Lower leg skin (tissue), 4 donors: ENCODE results near the gene CHST8. TPM values are rescaled to one million over a fixed set of nuclear protein-coding genes. Genes with fewer than 3 reads are reported as not detected.

Source experiments
- DNase-seq, 2 donors: peaks; one replicate each; pipeline ENCODE4 v3.0.0-alpha.2; 2019; ENCODE audit warnings: low spot score in 2 of 2
- H3K4me3 ChIP-seq: fragments of 200-600 bp; sonication (generic); 2 replicates; pipeline ENCODE4 v1.5.1; 2017; ENCODE audit warnings: mild to moderate bottlenecking, low read depth; ENCODE audit not compliant: poor library complexity, severe bottlenecking
- CTCF ChIP-seq, 3 donors: fragments of 450-650 bp; IDR thresholded peaks; one replicate each; pipeline ENCODE4 v1.5.1; 2016; ENCODE audit warnings: antibody characterized with exemption in 3 of 3, mild to moderate bottlenecking in 3 of 3, moderate library complexity in 2 of 3
- POLR2A ChIP-seq, 2 donors: fragments of 450-650 bp; IDR thresholded peaks; one replicate each; pipeline ENCODE4 v1.6.1; 2016 to 2017; ENCODE audit warnings: antibody characterized with exemption in 2 of 2, mild to moderate bottlenecking in 1 of 2, moderate library complexity in 1 of 2
- WGBS, 2 donors: methylation state at CpG; one replicate each; pipeline ENCODE4 v1.1.5; 2018; 5-methylcytosine and 5-hydroxymethylcytosine counted together
- intact Hi-C: fragments of 100-400 bp; cut with DNase I; formaldehyde crosslinking; loops from one replicate; pipeline ENCODE4 v1.15.0; 2023; ENCODE audit warnings: low total_unique reads
- total RNA-seq, 4 donors: library from RNA; depleted of rRNA; stranded (reverse); fragments of >200 nt; gene quantifications; one replicate each; pipeline ENCODE4 v1.1.0, GENCODE V29; 2016

CHST8 gene
- total RNA-seq, 4 donors from 2014 or later, result 0.19 to 1.6 (median 0.37) TPM; not detected in 1

- no peak for TF ChIP-seq POLR2A (IDR thresholded peaks at IDR 0.05)
- TF ChIP-seq CTCF (IDR thresholded peaks at IDR 0.05), result no peak
- intact Hi-C loops, result no loop called here
- WGBS, 2 donors, result 52 to 55% methylated on average over 6 of the region's 6 CpGs
- DNase-seq, result peak in 1 of 2 donors; percentile 31
- no peak overlapping the region for H3K4me3 ChIP-seq
Measured at GRCh38 chr19:33631609-33631973, 9.8 kb downstream of the CHST8 start.

DNA sequence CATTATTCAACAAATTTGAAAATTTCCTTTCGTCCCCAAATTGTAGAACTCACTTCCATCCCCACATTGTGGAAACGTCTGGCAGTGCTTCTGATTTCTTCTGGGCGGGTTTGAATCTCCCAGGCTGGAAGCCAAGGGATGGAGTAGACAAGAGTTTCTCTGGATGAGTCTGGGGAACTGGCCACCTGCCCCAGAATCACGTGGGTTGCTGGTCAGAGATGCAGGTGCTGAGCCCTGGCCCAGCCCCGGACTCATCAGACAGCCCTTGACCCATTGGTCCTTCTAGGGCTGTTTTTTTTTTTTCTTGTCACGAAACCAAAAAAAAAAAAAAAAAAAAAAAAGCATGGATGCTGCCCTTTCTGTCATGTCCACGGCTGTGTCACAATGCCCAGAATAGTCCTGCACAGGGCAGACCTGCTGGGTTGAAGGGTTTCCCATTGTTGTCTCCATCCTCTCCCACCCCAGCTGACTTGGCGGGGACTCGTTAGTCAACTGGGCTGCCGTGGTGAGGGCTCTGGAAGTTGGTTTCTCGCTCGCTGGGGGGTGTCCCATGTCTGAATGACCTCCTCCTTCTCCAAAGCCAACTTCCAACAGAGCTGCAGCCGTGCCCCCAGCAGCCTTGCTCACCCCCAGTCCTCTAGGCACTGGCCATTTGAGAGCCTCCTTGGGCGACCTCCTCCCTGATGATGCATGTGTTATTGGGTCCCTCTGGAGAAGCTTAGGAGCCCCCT is 12.8 kb downstream of the CHST8 start:
- intact Hi-C loops, result no loop called here
- peak in 1 of 2 donors; percentile 60 for DNase-seq
- WGBS, 2 donors, result 77 to 78% methylated on average over 14 of the region's 14 CpGs
- TF ChIP-seq POLR2A (IDR thresholded peaks at IDR 0.05) (no peak), CTCF (IDR thresholded peaks at IDR 0.05) (no peak)
- no peak overlapping the region for H3K4me3 ChIP-seq

DNA sequence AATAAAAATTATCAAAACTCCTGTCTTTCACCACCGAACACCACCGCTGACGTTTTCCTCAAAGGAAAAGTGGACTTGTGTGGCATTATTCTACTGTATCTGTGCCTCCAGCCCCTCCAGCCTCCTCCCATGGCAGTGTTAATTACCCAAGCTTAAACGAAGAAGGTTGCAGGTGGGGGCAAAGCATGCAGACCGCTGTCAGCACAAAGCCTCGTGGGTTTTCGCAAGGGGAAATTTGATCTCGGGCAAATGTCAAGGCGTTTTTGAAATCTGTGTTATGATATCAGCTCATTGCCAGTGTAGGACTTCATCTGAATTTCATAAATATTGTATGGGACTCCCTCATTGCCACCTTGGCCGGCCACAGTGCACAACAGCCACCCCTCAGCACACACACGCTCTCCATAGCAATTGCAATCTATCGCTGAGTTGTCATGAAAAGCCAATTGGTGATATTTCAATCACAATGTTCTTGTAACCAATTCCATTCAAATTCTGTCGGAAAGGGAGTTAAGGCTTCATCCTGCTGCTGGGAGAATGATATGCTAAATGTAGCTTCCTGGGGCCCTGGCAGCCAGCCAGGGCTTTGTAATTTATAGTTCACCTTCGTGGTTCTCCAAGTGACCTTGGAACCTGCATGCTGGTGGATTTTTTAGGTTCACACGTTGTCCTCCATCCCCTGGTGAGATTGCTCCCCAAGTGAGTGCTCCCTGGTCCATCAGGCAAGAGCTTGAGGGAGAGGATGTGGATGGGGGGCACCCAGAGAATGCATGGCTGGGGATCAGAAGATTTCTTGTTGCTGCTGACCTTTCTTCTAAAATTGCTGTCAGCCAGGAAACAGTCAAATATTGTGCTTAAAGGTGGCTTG is 16.6 kb downstream of the CHST8 start:
- H3K4me3 ChIP-seq, result no peak overlapping the region
- TF ChIP-seq POLR2A (IDR thresholded peaks at IDR 0.05) (no peak), CTCF (IDR thresholded peaks at IDR 0.05) (no peak)
- intact Hi-C loops, result no loop called here
- no peak for DNase-seq
- 27 to 31% methylated on average over 15 of the region's 15 CpGs for WGBS, 2 donors

- no peak for TF ChIP-seq CTCF (IDR thresholded peaks at IDR 0.05)
- no peak for TF ChIP-seq POLR2A (IDR thresholded peaks at IDR 0.05)
- intact Hi-C loops, result no loop called here
- DNase-seq, result no peak
- 38 to 45% methylated on average over 14 of the region's 14 CpGs for WGBS, 2 donors
- H3K4me3 ChIP-seq, result no peak overlapping the region
Measured at GRCh38 chr19:33639035-33639681, 17.4 kb downstream of the CHST8 start.

- no peak for TF ChIP-seq CTCF (IDR thresholded peaks at IDR 0.05)
- no peak for TF ChIP-seq POLR2A (IDR thresholded peaks at IDR 0.05)
- H3K4me3 ChIP-seq, result no peak overlapping the region
- WGBS, 2 donors, result 71 to 72% methylated on average over 8 to 9 of the region's 9 CpGs
- intact Hi-C loops, result no loop called here
- DNase-seq, result peak in 1 of 2 donors; percentile 66
Measured at GRCh38 chr19:33640773-33641172, 19.0 kb downstream of the CHST8 start.
